GM18951 (cell line): Measurements from ENCODE around the gene APOE.
"Not testable (repeated sequence)": the region's sequence is repeated elsewhere in the genome, so short reads cannot be mapped to it uniquely, and the experiment has no call there.

ENCODE experiments used
- POLR2A ChIP-seq: IDR thresholded peaks from 4 replicates; pipeline ENCODE4 v1.6.1; 2011; ENCODE audit warnings: mild to moderate bottlenecking; ENCODE audit not compliant: insufficient read length, insufficient read depth; ENCODE audit errors: extremely low read depth
- in situ Hi-C: fragments of 300-500 bp; cut with MboI; formaldehyde crosslinking; loops from one replicate; pipeline ENCODE4 v1.12.0; 2022; ENCODE audit warnings: low sequenced_read_pairs, mixed read lengths, inconsistent platforms; ENCODE audit not compliant: unreplicated experiment

Gene APOE

DNA sequence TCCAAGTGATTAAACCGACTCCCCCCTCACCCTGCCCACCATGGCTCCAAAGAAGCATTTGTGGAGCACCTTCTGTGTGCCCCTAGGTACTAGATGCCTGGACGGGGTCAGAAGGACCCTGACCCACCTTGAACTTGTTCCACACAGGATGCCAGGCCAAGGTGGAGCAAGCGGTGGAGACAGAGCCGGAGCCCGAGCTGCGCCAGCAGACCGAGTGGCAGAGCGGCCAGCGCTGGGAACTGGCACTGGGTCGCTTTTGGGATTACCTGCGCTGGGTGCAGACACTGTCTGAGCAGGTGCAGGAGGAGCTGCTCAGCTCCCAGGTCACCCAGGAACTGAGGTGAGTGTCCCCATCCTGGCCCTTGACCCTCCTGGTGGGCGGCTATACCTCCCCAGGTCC is 2.0 kb downstream of the APOE start:
- in situ Hi-C loops, result no loop called here
- no peak for TF ChIP-seq POLR2A

- no peak for TF ChIP-seq POLR2A
- in situ Hi-C loops, result no loop called here
These were observed 2.7 kb downstream of the APOE start for GRCh38 chr19:44908074-44908835.

DNA sequence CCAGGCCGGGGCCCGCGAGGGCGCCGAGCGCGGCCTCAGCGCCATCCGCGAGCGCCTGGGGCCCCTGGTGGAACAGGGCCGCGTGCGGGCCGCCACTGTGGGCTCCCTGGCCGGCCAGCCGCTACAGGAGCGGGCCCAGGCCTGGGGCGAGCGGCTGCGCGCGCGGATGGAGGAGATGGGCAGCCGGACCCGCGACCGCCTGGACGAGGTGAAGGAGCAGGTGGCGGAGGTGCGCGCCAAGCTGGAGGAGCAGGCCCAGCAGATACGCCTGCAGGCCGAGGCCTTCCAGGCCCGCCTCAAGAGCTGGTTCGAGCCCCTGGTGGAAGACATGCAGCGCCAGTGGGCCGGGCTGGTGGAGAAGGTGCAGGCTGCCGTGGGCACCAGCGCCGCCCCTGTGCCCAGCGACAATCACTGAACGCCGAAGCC is 3.3 kb downstream of the APOE start:
- no peak for TF ChIP-seq POLR2A
- in situ Hi-C loops, result no loop called here

DNA sequence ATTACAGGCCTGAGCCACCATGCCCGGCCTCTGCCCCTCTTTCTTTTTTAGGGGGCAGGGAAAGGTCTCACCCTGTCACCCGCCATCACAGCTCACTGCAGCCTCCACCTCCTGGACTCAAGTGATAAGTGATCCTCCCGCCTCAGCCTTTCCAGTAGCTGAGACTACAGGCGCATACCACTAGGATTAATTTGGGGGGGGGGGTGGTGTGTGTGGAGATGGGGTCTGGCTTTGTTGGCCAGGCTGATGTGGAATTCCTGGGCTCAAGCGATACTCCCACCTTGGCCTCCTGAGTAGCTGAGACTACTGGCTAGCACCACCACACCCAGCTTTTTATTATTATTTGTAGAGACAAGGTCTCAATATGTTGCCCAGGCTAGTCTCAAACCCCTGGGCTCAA is 4.2 kb downstream of the APOE start:
- in situ Hi-C loops, result no loop called here
- TF ChIP-seq POLR2A, result no peak

- in situ Hi-C loops, result not testable (repeated sequence)
These were observed 6.3 kb downstream of the APOE start for GRCh38 chr19:44911896-44912295.

DNA sequence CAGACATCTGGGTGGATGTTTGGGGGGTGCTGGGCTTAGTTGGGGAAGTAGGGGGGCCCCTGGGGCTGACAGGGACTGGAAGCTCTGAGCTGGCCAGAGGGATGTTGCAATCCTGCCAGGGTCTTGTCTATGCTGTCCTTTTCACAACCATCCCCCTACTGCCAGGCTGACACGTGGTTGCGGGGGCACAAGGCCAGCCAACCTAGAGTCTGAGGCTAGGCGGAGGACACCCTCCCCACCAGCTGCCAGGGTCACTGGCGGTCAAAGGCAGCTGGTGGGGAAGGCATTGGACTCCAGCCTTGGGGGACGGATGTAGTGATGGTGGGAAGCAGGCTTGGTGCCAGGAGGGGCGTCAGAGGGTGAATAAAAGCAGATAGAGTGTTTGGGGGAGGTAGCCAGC is 7.3 kb downstream of the APOE start:
- in situ Hi-C loops, result no loop called here
- TF ChIP-seq POLR2A, result no peak

- in situ Hi-C loops, result not testable (repeated sequence)
These were observed 8.2 kb downstream of the APOE start for GRCh38 chr19:44913512-44914432.

DNA sequence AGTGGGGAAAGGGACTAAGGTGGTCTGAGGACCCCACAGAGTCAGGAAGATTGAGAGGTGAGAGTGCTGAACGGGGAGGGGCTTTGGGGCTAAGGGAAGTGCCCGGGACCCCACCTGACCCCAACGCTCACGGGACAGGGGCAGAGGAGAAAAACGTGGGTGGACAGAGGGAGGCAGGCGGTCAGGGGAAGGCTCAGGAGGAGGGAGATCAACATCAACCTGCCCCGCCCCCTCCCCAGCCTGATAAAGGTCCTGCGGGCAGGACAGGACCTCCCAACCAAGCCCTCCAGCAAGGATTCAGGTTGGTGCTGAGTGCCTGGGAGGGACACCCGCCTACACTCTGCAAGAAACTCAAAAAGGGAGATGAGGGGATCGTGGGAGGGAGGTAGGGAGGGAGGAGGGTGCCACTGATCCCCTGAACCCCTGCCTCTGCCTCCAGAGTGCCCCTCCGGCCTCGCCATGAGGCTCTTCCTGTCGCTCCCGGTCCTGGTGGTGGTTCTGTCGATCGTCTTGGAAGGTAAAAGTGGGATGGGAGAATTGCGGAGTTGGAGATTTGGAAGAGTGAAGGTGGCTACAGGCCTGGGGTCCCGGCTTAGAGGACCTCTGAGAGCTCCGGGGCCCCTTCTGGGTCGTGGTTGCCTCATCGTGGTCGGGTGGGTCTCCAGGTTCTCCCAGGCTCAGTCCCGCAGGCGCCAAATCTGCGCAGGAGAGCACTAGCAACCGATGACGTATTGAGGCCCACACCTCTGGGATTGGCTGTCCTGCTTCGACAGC is 9.0 kb downstream of the APOE start, which contains the start of gene APOC1:
TSS of gene APOC1 (plus strand) at position 176 of the 774 bp plus-strand sequence. CDS start at position 460, 284 bp downstream.
- in situ Hi-C loops, result not testable (repeated sequence)

DNA sequence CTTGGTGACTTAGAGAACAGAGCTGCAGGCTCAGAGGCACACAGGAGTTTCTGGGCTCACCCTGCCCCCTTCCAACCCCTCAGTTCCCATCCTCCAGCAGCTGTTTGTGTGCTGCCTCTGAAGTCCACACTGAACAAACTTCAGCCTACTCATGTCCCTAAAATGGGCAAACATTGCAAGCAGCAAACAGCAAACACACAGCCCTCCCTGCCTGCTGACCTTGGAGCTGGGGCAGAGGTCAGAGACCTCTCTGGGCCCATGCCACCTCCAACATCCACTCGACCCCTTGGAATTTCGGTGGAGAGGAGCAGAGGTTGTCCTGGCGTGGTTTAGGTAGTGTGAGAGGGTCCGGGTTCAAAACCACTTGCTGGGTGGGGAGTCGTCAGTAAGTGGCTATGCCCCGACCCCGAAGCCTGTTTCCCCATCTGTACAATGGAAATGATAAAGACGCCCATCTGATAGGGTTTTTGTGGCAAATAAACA is 18.7 kb downstream of the APOE start:
- in situ Hi-C loops, result no loop called here
- TF ChIP-seq POLR2A, result no peak

DNA sequence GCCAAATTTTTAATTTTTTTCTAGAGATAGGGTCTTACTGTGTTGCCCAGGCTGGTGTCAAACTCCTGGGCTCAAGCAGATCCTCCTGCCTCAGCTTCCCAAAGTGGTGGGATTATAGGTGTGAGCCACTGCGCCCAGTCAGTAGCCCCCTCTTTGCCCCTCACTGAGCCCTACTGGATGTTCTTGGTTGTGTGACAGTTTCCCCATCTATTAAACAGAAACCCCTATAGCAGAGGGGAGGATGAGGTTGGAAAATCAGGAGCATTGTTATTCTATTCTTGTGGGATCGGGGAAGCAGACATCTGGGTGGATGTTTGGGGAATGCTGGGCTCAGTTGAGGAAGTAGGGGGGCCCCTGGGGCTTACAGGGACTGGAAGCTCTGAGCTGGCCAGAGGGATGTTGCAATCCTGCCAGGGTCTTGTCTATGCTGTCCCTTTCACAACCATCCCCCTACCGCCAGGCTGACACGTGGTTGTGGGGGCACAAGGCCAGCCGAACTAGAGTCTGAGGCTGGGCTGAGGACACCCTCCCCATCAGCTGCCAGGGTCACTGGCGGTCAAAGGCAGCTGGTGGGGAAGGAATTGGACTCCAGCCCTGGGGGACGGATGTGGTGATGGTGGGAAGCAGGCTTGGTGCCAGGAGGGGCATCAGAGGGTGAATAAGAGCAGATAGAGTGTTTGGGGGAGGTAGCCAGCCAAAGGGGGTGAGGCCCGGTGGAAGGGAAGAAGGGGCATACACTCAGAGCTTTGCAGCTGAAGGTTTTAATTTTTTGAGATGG is 19.7 kb downstream of the APOE start:
- in situ Hi-C loops, result no loop called here
- no peak for TF ChIP-seq POLR2A

GRCh38 chr19:44926245-44927077 is 20.9 kb downstream of the APOE start:
- in situ Hi-C loops, result not testable (repeated sequence)

DNA sequence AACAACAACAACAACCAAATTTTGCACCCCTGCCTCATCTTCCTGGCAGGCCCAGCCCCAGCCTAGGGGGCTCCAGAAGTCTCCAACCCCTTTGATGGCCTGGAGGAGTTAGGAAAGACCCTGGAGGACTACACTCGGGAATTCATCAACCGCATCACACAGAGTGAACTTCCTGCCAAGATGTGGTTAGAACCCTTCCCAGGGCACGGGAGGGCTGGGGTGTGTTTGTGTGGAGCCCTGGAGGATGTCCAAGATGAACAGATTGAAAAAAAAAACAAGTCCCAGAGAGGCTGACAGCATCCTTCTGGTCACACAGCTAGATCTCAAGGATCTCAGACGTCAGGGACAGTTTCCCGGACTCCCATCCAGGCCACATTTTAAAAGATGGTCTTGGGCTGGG is 22.1 kb downstream of the APOE start:
- in situ Hi-C loops, result no loop called here
- TF ChIP-seq POLR2A, result no peak
